ENCODE results near the gene PYGM. TPM values are rescaled to one million over a fixed set of nuclear protein-coding genes. Genes with fewer than 3 reads are reported as not detected.

Gene PYGM
- total and polyA plus RNA-seq, 2 of the 13 experiments (the other 11 are each of a cell fraction or from before 2014, with no cell fraction given): 0.11 to 0.12 TPM

- TF ChIP-seq PRDM10 (CRISPR knock-in tag; IDR thresholded peaks at IDR 0.05; ENCODE audit: low read depth) (0 out of 2 replicates have a peak, but pooled peaks have one; percentile 48), RXRB (CRISPR knock-in tag; IDR thresholded peaks at IDR 0.05; ENCODE audit: borderline replicate concordance) (no peak), GATA4 (IDR thresholded peaks at IDR 0.05; ENCODE audit: borderline replicate concordance, low read depth) (0 out of 2 replicates have a peak, but pooled peaks have one; percentile 27), RFX3 (CRISPR knock-in tag; IDR thresholded peaks at IDR 0.05) (peak; percentile 93), FUBP1 (CRISPR knock-in tag; IDR thresholded peaks at IDR 0.05; ENCODE audit: borderline replicate concordance) (no peak), NCOA2 (CRISPR knock-in tag; IDR thresholded peaks at IDR 0.05) (no peak; the same call in 1 of the 2 replicates), PLSCR1 (CRISPR knock-in tag; IDR thresholded peaks at IDR 0.05; ENCODE audit: borderline replicate concordance) (no peak), TEAD2 (CRISPR knock-in tag; IDR thresholded peaks at IDR 0.05) (no peak), NFAT5 (CRISPR knock-in tag; IDR thresholded peaks at IDR 0.05) (no peak), KDM5A (IDR thresholded peaks at IDR 0.05; ENCODE audit: borderline replicate concordance, low read length) (no peak; the same call in 1 of the 2 replicates), CEBPB (IDR thresholded peaks at IDR 0.05; ENCODE audit: borderline replicate concordance, low read depth, low read length) (no peak), HOXA5 (CRISPR knock-in tag; IDR thresholded peaks at IDR 0.05) (0 out of 2 replicates have a peak, but pooled peaks have one; percentile 15), HNRNPUL1 (IDR thresholded peaks at IDR 0.05; ENCODE audit: low read depth, low read length) (no peak), ADNP (CRISPR knock-in tag; IDR thresholded peaks at IDR 0.05) (no peak)
Measured at GRCh38 chr11:64778473-64779298, 18.9 kb upstream of the PYGM start, which contains the start of gene SF1 (continued).

All from HepG2 (cell line).